HEK293 (cell line): Measurements from ENCODE around the gene LPCAT2.

Experiments
- CTCF ChIA-PET: fragments of 350-600 bp; formaldehyde crosslinking; extraction: SDS; loops from one replicate; lab custom pipeline; 2021; ENCODE audit warnings: antibody characterized with exemption; lab: Yijun Ruan, JAX
- POLR2A ChIA-PET: fragments of 300-600 bp; formaldehyde crosslinking; extraction: SDS; loops from one replicate; lab custom pipeline; 2020; ENCODE audit warnings: antibody characterized with exemption, inconsistent platforms; lab: Yijun Ruan, JAX
- H3K27ac ChIP-seq: fragments of 200-500 bp; sonication (Bioruptor generic); 2 replicates; pipeline ENCODE4 v1.5.1; 2014; ENCODE audit warnings: low read depth, low read length, control low read depth, inconsistent platforms; ENCODE audit errors: extremely low read depth
- H3K36me3 ChIP-seq, 2 experiments: fragments of 200-500 bp in 1 of 2; sonication (Bioruptor generic) in 1 of 2; 1 replicate in 1 of 2; 2 replicates in 1 of 2; pipeline ENCODE4 v1.5.1; 2014 to 2017; ENCODE audit warnings: inconsistent platforms in 2 of 2, low read length in 2 of 2; ENCODE audit not compliant: control insufficient read depth in 2 of 2, insufficient read depth in 1 of 2
- H3K4me1 ChIP-seq: fragments of 200-500 bp; sonication (Bioruptor generic); 2 replicates; pipeline ENCODE4 v1.5.1; 2014; ENCODE audit warnings: mild to moderate bottlenecking, low read length, inconsistent platforms; ENCODE audit not compliant: control insufficient read depth, insufficient read depth
- H3K4me3 ChIP-seq: 2 replicates; pipeline ENCODE4 v1.5.1; 2011; ENCODE audit warnings: low read depth, mild to moderate bottlenecking, control low read depth, low read length, moderate library complexity
- H3K9me3 ChIP-seq: fragments of 200-500 bp; sonication (Bioruptor generic); 2 replicates; pipeline ENCODE4 v1.5.1; 2014; ENCODE audit warnings: low read depth, low read length, inconsistent platforms; ENCODE audit not compliant: control insufficient read depth, insufficient read depth
- BCL11B ChIP-seq: fragments of 450-650 bp; formaldehyde crosslinking; IDR thresholded peaks from 2 replicates; pipeline ENCODE4 v1.5.1; 2016; ENCODE audit warnings: low read depth, missing biosample characterization, missing genetic modification characterization
- EGR2 ChIP-seq: fragments of 450-650 bp; formaldehyde crosslinking; IDR thresholded peaks from 2 replicates; pipeline ENCODE4 v1.5.1; 2016; ENCODE audit warnings: low read depth, missing biosample characterization, missing genetic modification characterization
- GFI1B ChIP-seq: fragments of 450-650 bp; formaldehyde crosslinking; IDR thresholded peaks from 2 replicates; pipeline ENCODE4 v1.5.1; 2016; ENCODE audit warnings: missing biosample characterization, missing genetic modification characterization
- IKZF3 ChIP-seq: fragments of 450-650 bp; IDR thresholded peaks from 2 replicates; pipeline ENCODE4 v1.5.0; 2018; ENCODE audit warnings: missing biosample characterization, mild to moderate bottlenecking, missing genetic modification characterization, moderate library complexity
- KLF8 ChIP-seq: fragments of 450-650 bp; formaldehyde crosslinking; IDR thresholded peaks from 2 replicates; pipeline ENCODE4 v1.5.1; 2016; ENCODE audit warnings: missing biosample characterization, missing genetic modification characterization
- REPIN1 ChIP-seq: fragments of 450-650 bp; formaldehyde crosslinking; IDR thresholded peaks from 2 replicates; pipeline ENCODE4 v1.5.1; 2017; ENCODE audit warnings: missing biosample characterization, missing genetic modification characterization, low read depth
- SCRT2 ChIP-seq: fragments of 450-650 bp; formaldehyde crosslinking; IDR thresholded peaks from 2 replicates; pipeline ENCODE4 v1.5.1; 2016; ENCODE audit warnings: missing biosample characterization, missing genetic modification characterization
- SP2 ChIP-seq: fragments of 450-650 bp; formaldehyde crosslinking; IDR thresholded peaks from 2 replicates; pipeline ENCODE4 v1.5.1; 2016; ENCODE audit warnings: missing biosample characterization, missing genetic modification characterization
- YY2 ChIP-seq: fragments of 450-650 bp; formaldehyde crosslinking; IDR thresholded peaks from 2 replicates; pipeline ENCODE4 v1.5.1; 2016; ENCODE audit warnings: missing biosample characterization, missing genetic modification characterization
- ZBTB10 ChIP-seq: fragments of 450-650 bp; formaldehyde crosslinking; IDR thresholded peaks from 2 replicates; pipeline ENCODE4 v1.5.1; 2016; ENCODE audit warnings: missing biosample characterization, missing genetic modification characterization
- ZBTB11 ChIP-seq: fragments of 450-650 bp; formaldehyde crosslinking; conservative IDR thresholded peaks from 2 replicates; pipeline ENCODE4 v1.5.1; 2016; ENCODE audit warnings: low read depth, missing biosample characterization, missing genetic modification characterization
- ZBTB21 ChIP-seq: fragments of 450-650 bp; formaldehyde crosslinking; IDR thresholded peaks from 2 replicates; pipeline ENCODE4 v1.5.1; 2017; ENCODE audit warnings: missing biosample characterization, missing genetic modification characterization
- ZBTB8A ChIP-seq: fragments of 450-650 bp; formaldehyde crosslinking; IDR thresholded peaks from 2 replicates; pipeline ENCODE4 v1.5.1; 2016; ENCODE audit warnings: missing biosample characterization, missing genetic modification characterization
- ZFHX2 ChIP-seq: fragments of 450-650 bp; formaldehyde crosslinking; conservative IDR thresholded peaks from 2 replicates; pipeline ENCODE4 v1.5.1; 2016; ENCODE audit warnings: missing biosample characterization, missing genetic modification characterization
- ZNF10 ChIP-seq: fragments of 450-650 bp; formaldehyde crosslinking; IDR thresholded peaks from 2 replicates; pipeline ENCODE4 v1.5.1; 2017; ENCODE audit warnings: missing biosample characterization, missing genetic modification characterization
- ZNF132 ChIP-seq: fragments of 450-650 bp; formaldehyde crosslinking; IDR thresholded peaks from 2 replicates; pipeline ENCODE4 v1.5.1; 2017; ENCODE audit warnings: missing biosample characterization, missing genetic modification characterization, borderline replicate concordance
- ZNF133 ChIP-seq: fragments of 450-650 bp; formaldehyde crosslinking; IDR thresholded peaks from 2 replicates; pipeline ENCODE4 v1.5.1; 2016; ENCODE audit warnings: missing biosample characterization, missing genetic modification characterization
- ZNF146 ChIP-seq: fragments of 450-650 bp; formaldehyde crosslinking; IDR thresholded peaks from 2 replicates; pipeline ENCODE4 v1.5.1; 2016; ENCODE audit warnings: missing biosample characterization, missing genetic modification characterization
- ZNF202 ChIP-seq: fragments of 450-650 bp; formaldehyde crosslinking; IDR thresholded peaks from 2 replicates; pipeline ENCODE4 v1.5.1; 2016; ENCODE audit warnings: missing biosample characterization, missing genetic modification characterization, borderline replicate concordance
- ZNF223 ChIP-seq: fragments of 450-650 bp; formaldehyde crosslinking; IDR thresholded peaks from 2 replicates; pipeline ENCODE4 v1.5.1; 2016; ENCODE audit warnings: missing biosample characterization, missing genetic modification characterization
- ZNF341 ChIP-seq: fragments of 450-650 bp; formaldehyde crosslinking; IDR thresholded peaks from 2 replicates; pipeline ENCODE4; 2016; ENCODE audit warnings: low read depth, missing biosample characterization, missing genetic modification characterization
- ZNF362 ChIP-seq: fragments of 450-650 bp; formaldehyde crosslinking; IDR thresholded peaks from 2 replicates; pipeline ENCODE4 v1.5.1; 2016; ENCODE audit warnings: missing biosample characterization, missing genetic modification characterization
- ZNF48 ChIP-seq: fragments of 450-650 bp; formaldehyde crosslinking; IDR thresholded peaks from 2 replicates; pipeline ENCODE4 v1.5.1; 2016; ENCODE audit warnings: missing biosample characterization, missing genetic modification characterization
- ZNF621 ChIP-seq: fragments of 450-650 bp; formaldehyde crosslinking; IDR thresholded peaks from 2 replicates; pipeline ENCODE4 v1.5.1; 2017; ENCODE audit warnings: missing biosample characterization, missing genetic modification characterization
- ZNF670 ChIP-seq: fragments of 450-650 bp; formaldehyde crosslinking; IDR thresholded peaks from 2 replicates; pipeline ENCODE4 v1.5.1; 2016; ENCODE audit warnings: missing biosample characterization, missing genetic modification characterization, low read depth
- TF ChIP-seq, protein P1 (sequence below): fragments of 450-650 bp; formaldehyde crosslinking; IDR thresholded peaks from 2 replicates; pipeline ENCODE4 v1.5.1; 2017; ENCODE audit warnings: missing biosample characterization, missing genetic modification characterization
- TF ChIP-seq, protein P2 (sequence below): fragments of 450-650 bp; formaldehyde crosslinking; IDR thresholded peaks from 2 replicates; pipeline ENCODE4 v1.5.1; 2017; ENCODE audit warnings: missing biosample characterization, missing genetic modification characterization

Gene LPCAT2

GRCh38 chr16:55508941-55509931, at the start of gene LPCAT2:
Gene LPCAT2, plus strand, starts transcription at chr16:55509072. Its CDS starts 110 bp downstream, at chr16:55509182.
- CTCF ChIA-PET, result interaction anchor here (1.0 to 1.8 kb wide), 5 partner anchors 28 to 195 kb away, joined by 3 to 7 read pairs (median 3); no protein-coding TSS in a partner anchor
- peak within 1 kb of the TSS; percentile 65 for H3K4me3 ChIP-seq
- POLR2A ChIA-PET, result interaction anchor here (0.5 kb wide), 1 partner anchor 29 kb away, joined by 3 read pairs; no protein-coding TSS in a partner anchor
- peaks cover 0 to 9% of the 10 kb centered on the region in 2 experiments; a peak in 1 of 3 replicates for H3K36me3 ChIP-seq
- H3K4me1 ChIP-seq, result no peaks in the 10 kb centered on the region
- peak within 1 kb of the TSS; percentile 63; the same call in 1 of the 2 replicates for H3K27ac ChIP-seq
- no peaks in the 10 kb centered on the region for H3K9me3 ChIP-seq
- no peak for TF ChIP-seq ZNF48
- no peak for TF ChIP-seq IKZF3 (tag by site-specific recombination)
- TF ChIP-seq ZNF132 (tag by site-specific recombination), result no peak
- TF ChIP-seq GFI1B (tag by site-specific recombination), result no peak
- peak; percentile 28; the same call in 1 of the 2 replicates for TF ChIP-seq ZNF133 (tag by site-specific recombination)
- no peak for TF ChIP-seq ZNF146 (tag by site-specific recombination)
- peak; percentile 27; the same call in 1 of the 2 replicates for TF ChIP-seq KLF8
- TF ChIP-seq ZBTB10, result peak; percentile 67; the same call in 1 of the 2 replicates
- no peak for TF ChIP-seq ZNF202 (tag by site-specific recombination)
- peak; percentile 50 for TF ChIP-seq ZFHX2 (tag by site-specific recombination)
- no peak for TF ChIP-seq YY2
- no peak for TF ChIP-seq BCL11B (tag by site-specific recombination)
- TF ChIP-seq, protein P1, sequence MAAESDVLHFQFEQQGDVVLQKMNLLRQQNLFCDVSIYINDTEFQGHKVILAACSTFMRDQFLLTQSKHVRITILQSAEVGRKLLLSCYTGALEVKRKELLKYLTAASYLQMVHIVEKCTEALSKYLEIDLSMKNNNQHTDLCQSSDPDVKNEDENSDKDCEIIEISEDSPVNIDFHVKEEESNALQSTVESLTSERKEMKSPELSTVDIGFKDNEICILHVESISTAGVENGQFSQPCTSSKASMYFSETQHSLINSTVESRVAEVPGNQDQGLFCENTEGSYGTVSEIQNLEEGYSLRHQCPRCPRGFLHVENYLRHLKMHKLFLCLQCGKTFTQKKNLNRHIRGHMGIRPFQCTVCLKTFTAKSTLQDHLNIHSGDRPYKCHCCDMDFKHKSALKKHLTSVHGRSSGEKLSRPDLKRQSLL (tag by site-specific recombination), result peak; percentile 55; the same call in 1 of the 2 replicates
- no peak for TF ChIP-seq ZNF621 (tag by site-specific recombination)
- TF ChIP-seq ZBTB21, result no peak
- no peak for TF ChIP-seq ZNF362 (tag by site-specific recombination)
- TF ChIP-seq ZNF670 (tag by site-specific recombination), result no peak
- peak; percentile 57 for TF ChIP-seq SP2
- TF ChIP-seq SCRT2 (tag by site-specific recombination), result no peak
- TF ChIP-seq ZBTB8A (tag by site-specific recombination), result peak; percentile 92
- TF ChIP-seq ZBTB11 (tag by site-specific recombination), result peak; percentile 34; the same call in 1 of the 2 replicates
- 0 out of 2 replicates have a peak, but pooled peaks have one; percentile 13 for TF ChIP-seq ZNF10 (tag by site-specific recombination)
- TF ChIP-seq REPIN1 (tag by site-specific recombination), result no peak
- no peak for TF ChIP-seq ZNF223 (tag by site-specific recombination)
- TF ChIP-seq, protein P2, sequence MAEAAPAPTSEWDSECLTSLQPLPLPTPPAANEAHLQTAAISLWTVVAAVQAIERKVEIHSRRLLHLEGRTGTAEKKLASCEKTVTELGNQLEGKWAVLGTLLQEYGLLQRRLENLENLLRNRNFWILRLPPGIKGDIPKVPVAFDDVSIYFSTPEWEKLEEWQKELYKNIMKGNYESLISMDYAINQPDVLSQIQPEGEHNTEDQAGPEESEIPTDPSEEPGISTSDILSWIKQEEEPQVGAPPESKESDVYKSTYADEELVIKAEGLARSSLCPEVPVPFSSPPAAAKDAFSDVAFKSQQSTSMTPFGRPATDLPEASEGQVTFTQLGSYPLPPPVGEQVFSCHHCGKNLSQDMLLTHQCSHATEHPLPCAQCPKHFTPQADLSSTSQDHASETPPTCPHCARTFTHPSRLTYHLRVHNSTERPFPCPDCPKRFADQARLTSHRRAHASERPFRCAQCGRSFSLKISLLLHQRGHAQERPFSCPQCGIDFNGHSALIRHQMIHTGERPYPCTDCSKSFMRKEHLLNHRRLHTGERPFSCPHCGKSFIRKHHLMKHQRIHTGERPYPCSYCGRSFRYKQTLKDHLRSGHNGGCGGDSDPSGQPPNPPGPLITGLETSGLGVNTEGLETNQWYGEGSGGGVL (tag by site-specific recombination), result peak; percentile 74
- TF ChIP-seq EGR2 (tag by site-specific recombination), result peak; percentile 69
- TF ChIP-seq ZNF341 (tag by site-specific recombination), result peak; percentile 34; the same call in 1 of the 2 replicates
